ENCODE measurements around the gene TCOF1.

DNA sequence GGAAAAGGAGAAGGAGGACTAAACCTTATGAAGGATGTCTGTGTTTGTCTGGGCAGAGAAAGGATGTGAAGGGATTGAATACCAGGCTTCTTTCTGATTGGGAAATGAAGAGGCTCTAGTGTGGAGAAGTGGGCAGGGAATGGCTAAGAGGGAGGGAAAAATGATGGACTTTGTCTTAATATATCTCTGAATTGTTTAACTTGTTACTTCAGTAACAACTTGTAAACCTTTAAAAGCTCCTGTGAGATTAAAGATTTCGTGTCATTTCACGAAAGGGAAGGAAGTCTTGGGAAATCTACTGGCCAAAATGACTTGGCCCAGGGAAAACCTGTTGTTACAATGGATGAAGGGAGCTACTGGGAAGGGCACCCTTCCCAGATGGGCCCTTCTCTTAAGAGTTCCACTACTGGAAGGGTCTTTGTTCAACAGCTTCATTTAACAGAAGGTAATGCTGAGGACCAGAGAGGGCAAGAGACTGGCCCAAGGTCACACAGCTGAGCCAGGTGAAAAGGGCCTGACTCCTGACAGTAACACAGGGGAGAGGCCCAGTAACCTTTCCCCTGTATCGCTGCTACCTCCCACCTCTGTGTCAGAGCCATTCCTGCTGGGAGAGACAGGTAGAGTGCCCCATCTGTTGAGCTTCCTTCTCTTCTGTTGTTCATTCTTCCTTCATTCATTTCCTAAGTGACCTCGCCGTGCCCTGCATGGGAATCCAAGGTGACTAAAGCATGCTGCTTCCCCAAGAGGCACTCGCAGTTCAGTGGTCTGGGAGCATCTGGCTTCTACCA, 5.1 kb upstream of the TCOF1 start:
- TF ChIP-seq, protein P1, sequence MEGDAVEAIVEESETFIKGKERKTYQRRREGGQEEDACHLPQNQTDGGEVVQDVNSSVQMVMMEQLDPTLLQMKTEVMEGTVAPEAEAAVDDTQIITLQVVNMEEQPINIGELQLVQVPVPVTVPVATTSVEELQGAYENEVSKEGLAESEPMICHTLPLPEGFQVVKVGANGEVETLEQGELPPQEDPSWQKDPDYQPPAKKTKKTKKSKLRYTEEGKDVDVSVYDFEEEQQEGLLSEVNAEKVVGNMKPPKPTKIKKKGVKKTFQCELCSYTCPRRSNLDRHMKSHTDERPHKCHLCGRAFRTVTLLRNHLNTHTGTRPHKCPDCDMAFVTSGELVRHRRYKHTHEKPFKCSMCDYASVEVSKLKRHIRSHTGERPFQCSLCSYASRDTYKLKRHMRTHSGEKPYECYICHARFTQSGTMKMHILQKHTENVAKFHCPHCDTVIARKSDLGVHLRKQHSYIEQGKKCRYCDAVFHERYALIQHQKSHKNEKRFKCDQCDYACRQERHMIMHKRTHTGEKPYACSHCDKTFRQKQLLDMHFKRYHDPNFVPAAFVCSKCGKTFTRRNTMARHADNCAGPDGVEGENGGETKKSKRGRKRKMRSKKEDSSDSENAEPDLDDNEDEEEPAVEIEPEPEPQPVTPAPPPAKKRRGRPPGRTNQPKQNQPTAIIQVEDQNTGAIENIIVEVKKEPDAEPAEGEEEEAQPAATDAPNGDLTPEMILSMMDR (IDR thresholded peaks at IDR 0.05) = no peak
- TF ChIP-seq POLR2A (IDR thresholded peaks at IDR 0.05) = no peak
